Adrenal gland (tissue), 12 donors: Measurements from ENCODE around the gene CALR3. TPM values are rescaled to one million over a fixed set of nuclear protein-coding genes. Genes with fewer than 3 reads are reported as not detected.
"Not testable (repeated sequence)": the region's sequence is repeated elsewhere in the genome, so short reads cannot be mapped to it uniquely, and the experiment has no call there.

Experiments used
- DNase-seq, 7 donors: peaks; one replicate each; pipeline ENCODE4 v3.0.0-alpha.2; 2019 to 2020
- H3K27ac ChIP-seq, 5 donors: fragments of 200-600 bp; sonication (generic) in 4 of 5; 1 replicate in 3 of 5; 2 replicates in 2 of 5; pipeline versions ENCODE4 v1.5.1 to v1.8.0; 2016 to 2020; ENCODE audit warnings: mild to moderate bottlenecking in 1 of 5
- H3K27me3 ChIP-seq: fragments of 200-600 bp; 2 replicates; pipeline ENCODE4 v1.8.0; 2021
- H3K36me3 ChIP-seq, 2 donors: fragments of 200-600 bp; replicated peaks in 1 of 2; 1 replicate in 1 of 2; 2 replicates in 1 of 2; pipeline versions ENCODE4 v1.5.1 to v1.8.0; 2018 to 2022
- H3K4me1 ChIP-seq, 2 donors: fragments of 200-600 bp; replicated peaks in 1 of 2; 1 replicate in 1 of 2; 2 replicates in 1 of 2; pipeline versions ENCODE4 v1.5.1 to v1.8.0; 2018 to 2021
- H3K4me3 ChIP-seq, 4 donors: fragments of 200-600 bp; sonication (generic) in 3 of 4; one replicate each; pipeline ENCODE4 v1.5.1; 2016 to 2018
- H3K9me3 ChIP-seq, 3 donors: fragments of 200-600 bp; sonication (generic) in 1 of 3; replicated peaks in 1 of 3; 1 replicate in 2 of 3; 2 replicates in 1 of 3; pipeline versions ENCODE4 v1.5.1 to v1.8.0; 2016 to 2021
- POLR2A ChIP-seq, 2 donors: fragments of 450-650 bp; IDR thresholded peaks; one replicate each; pipeline ENCODE4 v1.6.1; 2017; ENCODE audit warnings: antibody characterized with exemption in 2 of 2, mild to moderate bottlenecking in 2 of 2, moderate library complexity in 1 of 2
- WGBS, 4 donors: extraction: QIAGEN DNeasy Blood & Tissue Kit in 2 of 4; methylation state at CpG; one replicate each; pipeline versions ENCODE4 v1.1.5 to v1.1.7; 2013 to 2017; 5-methylcytosine and 5-hydroxymethylcytosine counted together
- intact Hi-C, 2 donors: fragments of 100-400 bp; cut with DNase I; formaldehyde crosslinking; loops; one replicate each; pipeline versions ENCODE4 v1.14.1 to v1.15.0; 2022 to 2023
- polyA plus RNA-seq, 3 donors: library from polyadenylated mRNA; stranded (reverse); fragments of 200-250 nt in 2 of 3; fragments of 350-450 nt in 1 of 3; fragmentation: Illumina TruSeq in 1 of 3; extraction: RNeasy Lipid Tissue Mini Kit (QIAGEN cat#74804) in 1 of 3; gene quantifications; one replicate each; pipeline ENCODE4 v1.2.3, GENCODE V29; 2013 to 2014
- total RNA-seq, 9 donors: library from RNA; depleted of rRNA in 4 of 9; stranded (reverse); fragments of >200 nt in 4 of 9; fragments of 120-200 nt in 1 of 9; fragmentation: NEBNext Ultra II Directional in 1 of 9; extraction: Animal tissue kit (Norgen Biotek cat#: 25700) in 1 of 9; gene quantifications; one replicate each; pipeline versions ENCODE4 v1.1.0 to v1.2.4, GENCODE V29; 2013 to 2023
- TF ChIP-seq, protein P1 (sequence below), 6 experiments: fragments of 450-650 bp in 4 of 6; fragments of 200-600 bp in 2 of 6; sonication (generic) in 1 of 6; IDR thresholded peaks; 1 replicate in 5 of 6; 2 replicates in 1 of 6; pipeline versions ENCODE4 v1.5.1 to v1.8.0; 2016 to 2021; ENCODE audit warnings: antibody characterized with exemption in 6 of 6, mild to moderate bottlenecking in 2 of 6, moderate library complexity in 1 of 6
- donor health status: healthy with polysubstance abuse.
- donor health status: Bipolar disorder and iron deficiency.
- donor health status: DM: yes; HTN: yes; CAD: no.
- donor health status: DM: no; HTN: no; CAD: no.
- donor health status: DM: no; HTN: no; CAD: no.
- donor health status: DM: yes; HTN: yes; CAD: no.

Gene CALR3
- total and polyA plus RNA-seq, 12 donors = 0.07 to 0.41 (median 0.14) TPM; not detected in 8

- Histone ChIP-seq H3K4me1 (peaks cover 10 to 21% of the 10 kb centered on the region in 2 donors), H3K27ac (no peak overlapping the region), H3K4me3 (no peak overlapping the region), H3K27me3 (no peaks in the 10 kb centered on the region), H3K9me3 (peaks cover 0 to 5% (median 0%) of the 10 kb centered on the region in 3 donors), H3K36me3 (no peaks in the 10 kb centered on the region)
- 88 to 95% (median 90%) methylated on average over 13 of the region's 13 CpGs for WGBS, 4 donors
- no peak for DNase-seq
- no peak for TF ChIP-seq POLR2A (IDR thresholded peaks at IDR 0.05)
- TF ChIP-seq, protein P1, sequence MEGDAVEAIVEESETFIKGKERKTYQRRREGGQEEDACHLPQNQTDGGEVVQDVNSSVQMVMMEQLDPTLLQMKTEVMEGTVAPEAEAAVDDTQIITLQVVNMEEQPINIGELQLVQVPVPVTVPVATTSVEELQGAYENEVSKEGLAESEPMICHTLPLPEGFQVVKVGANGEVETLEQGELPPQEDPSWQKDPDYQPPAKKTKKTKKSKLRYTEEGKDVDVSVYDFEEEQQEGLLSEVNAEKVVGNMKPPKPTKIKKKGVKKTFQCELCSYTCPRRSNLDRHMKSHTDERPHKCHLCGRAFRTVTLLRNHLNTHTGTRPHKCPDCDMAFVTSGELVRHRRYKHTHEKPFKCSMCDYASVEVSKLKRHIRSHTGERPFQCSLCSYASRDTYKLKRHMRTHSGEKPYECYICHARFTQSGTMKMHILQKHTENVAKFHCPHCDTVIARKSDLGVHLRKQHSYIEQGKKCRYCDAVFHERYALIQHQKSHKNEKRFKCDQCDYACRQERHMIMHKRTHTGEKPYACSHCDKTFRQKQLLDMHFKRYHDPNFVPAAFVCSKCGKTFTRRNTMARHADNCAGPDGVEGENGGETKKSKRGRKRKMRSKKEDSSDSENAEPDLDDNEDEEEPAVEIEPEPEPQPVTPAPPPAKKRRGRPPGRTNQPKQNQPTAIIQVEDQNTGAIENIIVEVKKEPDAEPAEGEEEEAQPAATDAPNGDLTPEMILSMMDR (IDR thresholded peaks at IDR 0.05) = no peak
- intact Hi-C loops = no loop called here
Observed at GRCh38 chr19:16473875-16474392, 22.0 kb downstream of the CALR3 start.

GRCh38 chr19:16472992-16473391, 23.0 kb downstream of the CALR3 start:
- no peak for DNase-seq
- H3K36me3 ChIP-seq = no peaks in the 10 kb centered on the region
- no peak overlapping the region for H3K4me3 ChIP-seq
- no peak for TF ChIP-seq POLR2A (IDR thresholded peaks at IDR 0.05)
- TF ChIP-seq, protein P1 (IDR thresholded peaks at IDR 0.05) = no peak
- no peak overlapping the region for H3K27ac ChIP-seq
- H3K9me3 ChIP-seq = peaks cover 0 to 5% (median 0%) of the 10 kb centered on the region in 3 donors
- intact Hi-C loops = no loop called here
- no peaks in the 10 kb centered on the region for H3K27me3 ChIP-seq
- whole genome bisulfite sequencing, 4 donors = 74 to 100% (median 95%) methylated on average over 2 of the region's 2 CpGs
- peaks cover 10 to 21% of the 10 kb centered on the region in 2 donors for H3K4me1 ChIP-seq

DNA sequence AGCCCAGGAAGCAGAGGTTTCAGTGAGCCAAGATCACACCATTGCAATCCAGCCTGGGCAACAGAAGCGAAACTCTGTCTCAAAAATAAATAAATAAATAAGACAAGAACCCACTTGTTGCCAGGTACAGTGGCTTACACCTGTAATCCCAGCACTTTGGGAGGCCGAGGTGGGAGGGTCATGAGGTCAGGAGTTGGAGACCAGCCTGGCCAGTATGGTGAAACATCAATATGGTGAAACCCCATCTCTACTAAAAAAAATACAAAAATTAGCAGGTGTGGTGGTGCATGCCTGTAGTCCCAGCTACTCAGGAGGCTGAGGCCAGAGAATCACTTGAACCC, 23.4 kb downstream of the CALR3 start:
- H3K36me3 ChIP-seq, intact Hi-C loops, H3K27me3 ChIP-seq, DNase-seq, H3K9me3 ChIP-seq: not testable (repeated sequence)
- 54 to 78% (median 63%) methylated on average over 2 of the region's 2 CpGs for WGBS, 4 donors
- H3K27ac ChIP-seq = peak overlapping the region; percentile 33 to 97 (median 85)
- peak overlapping the region in 2 of 4 donors; percentile 71 to 99 for H3K4me3 ChIP-seq
- peaks cover 10 to 21% of the 10 kb centered on the region in 2 donors for H3K4me1 ChIP-seq

DNA sequence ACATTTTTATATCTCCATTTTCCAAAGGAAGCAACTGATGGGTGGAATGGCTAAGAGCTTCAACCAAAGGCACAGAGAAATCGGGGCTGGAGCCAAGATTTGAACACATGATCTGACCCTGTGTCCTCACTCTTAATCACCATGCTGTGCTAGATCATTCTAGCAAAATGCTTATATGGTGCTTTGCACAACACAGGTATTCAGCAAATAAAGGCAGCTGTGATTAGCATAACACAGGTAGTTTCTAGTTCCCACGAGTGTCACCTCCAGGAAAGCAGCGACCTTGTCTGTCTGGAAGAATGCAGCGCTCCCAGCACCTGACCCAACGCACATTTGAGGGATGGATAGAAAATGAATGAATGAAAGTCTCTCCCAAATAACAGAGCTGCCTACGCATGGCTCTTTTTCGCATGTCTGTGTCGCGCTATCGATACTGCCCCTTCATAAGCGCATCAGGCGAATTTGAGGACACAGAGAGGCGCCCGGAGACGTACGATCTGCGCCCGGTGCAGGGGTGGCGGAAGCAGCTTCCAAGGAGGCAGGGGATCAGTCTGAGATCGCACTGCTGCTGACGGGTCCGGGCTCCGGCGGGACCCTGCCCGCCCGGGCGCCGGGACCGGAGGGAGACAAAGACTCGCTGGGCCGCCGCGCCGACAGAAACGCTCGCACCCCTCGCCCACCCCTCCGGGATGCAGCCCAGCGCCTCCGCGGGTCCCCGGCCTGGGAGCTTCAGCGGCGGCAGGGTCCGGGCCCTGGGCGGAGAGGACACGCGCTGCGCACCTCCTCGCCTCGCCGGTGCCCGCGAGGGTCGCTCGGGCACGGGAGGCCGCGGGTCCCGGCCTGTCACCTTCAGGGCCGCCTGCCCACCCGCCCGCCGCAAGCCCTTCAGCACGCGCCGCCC, 24.8 kb downstream of the CALR3 start:
- H3K36me3 ChIP-seq = no peaks in the 10 kb centered on the region
- intact Hi-C loops = no loop called here
- peaks cover 13 to 21% of the 10 kb centered on the region in 2 donors for H3K4me1 ChIP-seq
- H3K27ac ChIP-seq = peak overlapping the region in 4 of 5 donors; percentile 32 to 97 (median 66)
- TF ChIP-seq, protein P1 (IDR thresholded peaks at IDR 0.05) = no peak
- TF ChIP-seq POLR2A (IDR thresholded peaks at IDR 0.05) = no peak
- H3K4me3 ChIP-seq = peak overlapping the region; percentile 62 to 99 (median 78)
- 0 to 1% (median 1%) methylated on average over 17 to 64 of the region's 67 CpGs for WGBS, 4 donors
- no peaks in the 10 kb centered on the region for H3K27me3 ChIP-seq
- peak in 3 of 7 donors; percentile 53 to 63 (median 56) for DNase-seq
- peaks cover 0 to 5% (median 0%) of the 10 kb centered on the region in 3 donors for H3K9me3 ChIP-seq
